Measurements from ENCODE around the gene SLC9A8. TPM values are rescaled to one million over a fixed set of nuclear protein-coding genes. Genes with fewer than 3 reads are reported as not detected.

The SLC9A8 gene
- total and polyA plus RNA-seq, 9 donors = 4.0 to 6.3 (median 5.4) TPM

DNA sequence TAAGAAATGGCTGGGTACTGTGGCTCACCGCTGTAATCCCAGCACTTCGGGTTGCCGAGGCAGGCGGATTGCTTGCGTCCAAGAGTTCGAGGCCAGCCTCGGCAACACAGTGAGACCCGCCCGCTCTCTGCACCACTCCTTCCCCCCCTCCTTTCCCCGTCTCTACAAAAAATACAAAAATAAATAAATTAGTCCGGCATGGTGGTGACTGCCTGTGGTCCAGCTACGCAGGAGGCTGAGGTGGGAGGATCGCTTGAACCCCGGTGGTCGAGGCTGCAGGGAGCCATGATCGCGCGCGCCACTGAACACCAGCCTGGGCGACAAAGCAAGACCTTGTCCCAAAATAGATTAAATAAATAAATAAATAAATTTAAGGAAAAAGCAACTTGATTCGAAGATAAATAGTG, 123.1 kb downstream of the SLC9A8 start:
- 57% methylated on average over 10 of the region's 21 CpGs for WGBS (ENCODE audit: insufficient coverage)
- peaks cover 27% of the 10 kb centered on the region for H3K4me1 ChIP-seq (ENCODE audit: control insufficient read depth, insufficient read depth, low read length)
- H3K27me3 ChIP-seq (ENCODE audit: control insufficient read depth, insufficient read depth, low read length) = no peaks in the 10 kb centered on the region

DNA sequence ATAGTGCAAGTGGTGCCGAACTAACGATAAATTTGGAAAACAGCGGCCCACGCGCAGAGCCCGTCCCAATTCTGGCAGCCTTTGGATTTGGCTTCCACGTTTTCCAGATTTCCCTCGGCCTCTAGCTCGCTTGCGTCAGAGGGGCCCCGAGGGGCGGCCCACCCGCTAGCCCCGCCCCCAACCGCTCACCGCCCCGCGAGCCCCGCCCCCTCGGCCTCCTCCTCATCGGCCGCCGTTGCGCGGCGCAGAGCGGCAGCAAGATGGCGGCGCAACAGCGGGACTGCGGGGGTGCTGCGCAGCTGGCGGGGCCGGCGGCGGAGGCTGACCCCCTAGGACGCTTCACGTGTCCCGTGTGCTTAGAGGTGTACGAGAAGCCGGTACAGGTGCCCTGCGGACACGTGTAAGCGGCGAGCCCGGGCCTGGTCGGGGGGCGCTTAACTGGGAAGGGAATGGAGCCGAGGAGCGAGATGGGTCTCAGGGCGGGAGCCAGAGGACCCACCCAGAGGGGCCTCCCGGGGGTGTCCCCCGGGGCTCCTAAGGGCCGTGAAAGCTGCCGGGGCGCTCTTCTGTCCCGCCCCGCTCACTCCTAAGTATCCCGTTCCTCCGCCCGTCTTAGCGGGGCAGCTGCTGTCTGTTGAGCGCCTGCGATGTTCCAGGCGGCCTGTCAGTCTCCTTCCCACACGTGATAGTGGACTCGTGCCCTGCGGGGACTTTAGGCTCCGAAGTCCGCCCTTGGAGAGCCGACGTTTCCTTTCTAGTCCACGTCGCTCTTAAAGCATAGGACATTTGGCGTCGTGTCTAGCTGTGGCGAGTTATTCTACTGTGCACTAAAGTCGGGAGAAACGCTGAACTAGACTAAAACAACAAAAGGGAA, 123.8 kb downstream of the SLC9A8 start, which contains the start of gene RNF114:
Gene RNF114, plus strand, starts transcription at position 245 of the 874 bp plus-strand sequence. Its CDS starts 16 bp downstream, at position 261.
- Histone ChIP-seq H3K36me3 (ENCODE audit: control insufficient read depth, insufficient read depth, low read length) (peaks cover 16% of the 10 kb centered on the region), H3K27ac (ENCODE audit: low read length) (peak within 1 kb of the TSS; percentile 98), H3K4me1 (ENCODE audit: control insufficient read depth, insufficient read depth, low read length) (peaks cover 27% of the 10 kb centered on the region), H3K4me3 (ENCODE audit: low read length) (peak within 1 kb of the TSS; percentile 99), H3K9me3 (replicated peaks; ENCODE audit: control insufficient read depth, low read depth, low read length) (no peaks in the 10 kb centered on the region), H3K27me3 (ENCODE audit: control insufficient read depth, insufficient read depth, low read length) (no peaks in the 10 kb centered on the region)
- peak; percentile 97 for DNase-seq
- under 1% methylated on average over 74 of the region's 79 CpGs for WGBS (ENCODE audit: insufficient coverage)

More for the DNA sequence above, 123.1 kb downstream of the SLC9A8 start:
- no peaks in the 10 kb centered on the region for H3K9me3 ChIP-seq (replicated peaks; ENCODE audit: control insufficient read depth, low read depth, low read length)
- peaks cover 11% of the 10 kb centered on the region for H3K36me3 ChIP-seq (ENCODE audit: control insufficient read depth, insufficient read depth, low read length)
- H3K27ac ChIP-seq (ENCODE audit: low read length) = peak overlapping the region; percentile 77
- DNase-seq = no peak
- H3K4me3 ChIP-seq (ENCODE audit: low read length) = peak overlapping the region; percentile 44

- peak; percentile 28 for DNase-seq
- H3K9me3 ChIP-seq (replicated peaks; ENCODE audit: control insufficient read depth, low read depth, low read length) = no peaks in the 10 kb centered on the region
- H3K4me1 ChIP-seq (ENCODE audit: control insufficient read depth, insufficient read depth, low read length) = peaks cover 27% of the 10 kb centered on the region
- peak overlapping the region; percentile 98 for H3K27ac ChIP-seq (ENCODE audit: low read length)
- H3K27me3 ChIP-seq (ENCODE audit: control insufficient read depth, insufficient read depth, low read length) = no peaks in the 10 kb centered on the region
- H3K36me3 ChIP-seq (ENCODE audit: control insufficient read depth, insufficient read depth, low read length) = peaks cover 24% of the 10 kb centered on the region
- WGBS (ENCODE audit: insufficient coverage) = 17% methylated on average over 8 of the region's 12 CpGs
- peak overlapping the region; percentile 99 for H3K4me3 ChIP-seq (ENCODE audit: low read length)
Observed at GRCh38 chr20:49937027-49937929, 124.7 kb downstream of the SLC9A8 start.

- peaks cover 27% of the 10 kb centered on the region for H3K4me1 ChIP-seq (ENCODE audit: control insufficient read depth, insufficient read depth, low read length)
- WGBS (ENCODE audit: insufficient coverage) = 36% methylated on average over 10 of the region's 12 CpGs
Observed at GRCh38 chr20:49938173-49939163, 125.8 kb downstream of the SLC9A8 start.

GRCh38 chr20:49941456-49941855, 128.8 kb downstream of the SLC9A8 start:
- Histone ChIP-seq H3K9me3 (replicated peaks; ENCODE audit: control insufficient read depth, low read depth, low read length) (no peaks in the 10 kb centered on the region), H3K4me1 (ENCODE audit: control insufficient read depth, insufficient read depth, low read length) (peaks cover 20% of the 10 kb centered on the region), H3K27ac (ENCODE audit: low read length) (no peak overlapping the region), H3K4me3 (ENCODE audit: low read length) (no peak overlapping the region), H3K36me3 (ENCODE audit: control insufficient read depth, insufficient read depth, low read length) (peaks cover 52% of the 10 kb centered on the region), H3K27me3 (ENCODE audit: control insufficient read depth, insufficient read depth, low read length) (no peaks in the 10 kb centered on the region)
- 92% methylated on average over 13 of the region's 15 CpGs for WGBS (ENCODE audit: insufficient coverage)
- DNase-seq = no peak

More at GRCh38 chr20:49938173-49939163, 125.8 kb downstream of the SLC9A8 start:
- peak overlapping the region; percentile 98 for H3K27ac ChIP-seq (ENCODE audit: low read length)
- peaks cover 33% of the 10 kb centered on the region for H3K36me3 ChIP-seq (ENCODE audit: control insufficient read depth, insufficient read depth, low read length)
- peak; percentile 91 for DNase-seq
- H3K4me3 ChIP-seq (ENCODE audit: low read length) = no peak overlapping the region
- no peaks in the 10 kb centered on the region for H3K9me3 ChIP-seq (replicated peaks; ENCODE audit: control insufficient read depth, low read depth, low read length)
- H3K27me3 ChIP-seq (ENCODE audit: control insufficient read depth, insufficient read depth, low read length) = no peaks in the 10 kb centered on the region

Other genes with a start within 250 kb of the SLC9A8 start
- 23.8 TPM for gene PTGIS, start 244.7 kb upstream of the SLC9A8 start, total RNA-seq
- 10 to 100 TPM; 25.0 to 45.4 (median 30.0) TPM for gene PTGIS, start 244.7 kb upstream of the SLC9A8 start, polyA plus RNA-seq (ENCODE audit: insufficient read depth in 1 of 8, insufficient read length in 8 of 8, low replicate concordance in 1 of 8)
- 18.4 TPM for gene B4GALT5, start 99.0 kb upstream of the SLC9A8 start, total RNA-seq
- 10 to 100 TPM; 29.0 to 45.6 (median 38.1) TPM for gene B4GALT5, start 99.0 kb upstream of the SLC9A8 start, polyA plus RNA-seq (ENCODE audit: insufficient read depth in 1 of 8, insufficient read length in 8 of 8, low replicate concordance in 1 of 8)
- gene SPATA2, start 102.7 kb downstream of the SLC9A8 start, total RNA-seq = 1.9 TPM
- gene SPATA2, start 102.7 kb downstream of the SLC9A8 start, polyA plus RNA-seq (ENCODE audit: insufficient read depth in 1 of 8, insufficient read length in 8 of 8, low replicate concordance in 1 of 8) = 1 to 10 TPM; 5.3 to 7.1 (median 6.1) TPM
- 42.1 TPM for gene RNF114, start 123.6 kb downstream of the SLC9A8 start, total RNA-seq
- 10 to 100 TPM; 31.7 to 49.8 (median 39.4) TPM for gene RNF114, start 123.6 kb downstream of the SLC9A8 start, polyA plus RNA-seq (ENCODE audit: insufficient read depth in 1 of 8, insufficient read length in 8 of 8, low replicate concordance in 1 of 8)
- gene SNAI1, start 170.2 kb downstream of the SLC9A8 start, total RNA-seq = 3.8 TPM
- 10 to 100 TPM in 6 of 8 donors, 1 to 10 TPM in 2; 9.0 to 14.4 (median 11.0) TPM for gene SNAI1, start 170.2 kb downstream of the SLC9A8 start, polyA plus RNA-seq (ENCODE audit: insufficient read depth in 1 of 8, insufficient read length in 8 of 8, low replicate concordance in 1 of 8)

Measured in muscle of leg (tissue), 11 donors.